Smooth muscle cell of the brain vasculature (primary cell): ENCODE measurements around the gene DOCK3.
"Not testable (repeated sequence)": the region's sequence is repeated elsewhere in the genome, so short reads cannot be mapped to it uniquely, and the experiment has no call there.

Experiments used
- DNase-seq: peaks from one replicate; pipeline ENCODE4 v3.0.0-alpha.2; 2012; ENCODE audit warnings: low read depth, low spot score

The DOCK3 gene

GRCh38 chr3:51198477-51198876 lies 523.8 kb downstream of the DOCK3 start:
- no peak for DNase-seq

GRCh38 chr3:51199296-51199695 lies 524.6 kb downstream of the DOCK3 start:
- not testable (repeated sequence) for DNase-seq

GRCh38 chr3:51216291-51216690 lies 541.6 kb downstream of the DOCK3 start:
- no peak for DNase-seq

GRCh38 chr3:51221959-51222358 lies 547.2 kb downstream of the DOCK3 start:
- no peak for DNase-seq

- no peak for DNase-seq
These were observed 549.6 kb downstream of the DOCK3 start for GRCh38 chr3:51224283-51224682.

GRCh38 chr3:51224843-51225242 lies 550.1 kb downstream of the DOCK3 start:
- DNase-seq = no peak

GRCh38 chr3:51242939-51243338 lies 568.2 kb downstream of the DOCK3 start:
- no peak for DNase-seq

GRCh38 chr3:51243924-51244323 lies 569.2 kb downstream of the DOCK3 start:
- no peak for DNase-seq

GRCh38 chr3:51245867-51246266 lies 571.1 kb downstream of the DOCK3 start:
- DNase-seq = no peak

GRCh38 chr3:51257870-51258269 lies 583.1 kb downstream of the DOCK3 start:
- no peak for DNase-seq

- not testable (repeated sequence) for DNase-seq
These were observed 589.4 kb downstream of the DOCK3 start for GRCh38 chr3:51264166-51264565.

- no peak for DNase-seq
These were observed 593.4 kb downstream of the DOCK3 start for GRCh38 chr3:51268132-51268531.

- no peak for DNase-seq
These were observed 594.7 kb downstream of the DOCK3 start for GRCh38 chr3:51269466-51269865.

GRCh38 chr3:51270559-51270958 lies 595.8 kb downstream of the DOCK3 start:
- no peak for DNase-seq

GRCh38 chr3:51271172-51271571 lies 596.4 kb downstream of the DOCK3 start:
- no peak for DNase-seq

GRCh38 chr3:51274052-51274451 lies 599.3 kb downstream of the DOCK3 start:
- no peak for DNase-seq

GRCh38 chr3:51275111-51275805 lies 600.5 kb downstream of the DOCK3 start:
- DNase-seq = no peak

- DNase-seq = no peak
These were observed 601.3 kb downstream of the DOCK3 start for GRCh38 chr3:51276046-51276445.

- DNase-seq = no peak
These were observed 604.7 kb downstream of the DOCK3 start for GRCh38 chr3:51279448-51279847.

GRCh38 chr3:51280176-51280575 lies 605.4 kb downstream of the DOCK3 start:
- no peak for DNase-seq

GRCh38 chr3:51282931-51283330 lies 608.2 kb downstream of the DOCK3 start:
- DNase-seq = no peak

- DNase-seq = no peak
These were observed 608.7 kb downstream of the DOCK3 start for GRCh38 chr3:51283421-51283820.

GRCh38 chr3:51295625-51296024 lies 620.9 kb downstream of the DOCK3 start:
- DNase-seq = no peak

GRCh38 chr3:51297333-51297732 lies 622.6 kb downstream of the DOCK3 start:
- DNase-seq = no peak
